SK-N-SH treated with all-trans-retinoic acid at 6 μM for 48 hours (cell line): Measurements from ENCODE around the gene EXOC4.

Experiments used
- CREB5 ChIP-seq: fragments of 250-450 bp; sonication (Bioruptor Pico); IDR thresholded peaks from 2 replicates; pipeline ENCODE4 v1.5.1; 2020; ENCODE audit warnings: low read depth, mild to moderate bottlenecking, moderate library complexity
- CSDC2 ChIP-seq: fragments of 250-450 bp; sonication (Bioruptor Pico); IDR thresholded peaks from 2 replicates; pipeline ENCODE4 v1.5.0; 2020; ENCODE audit warnings: mild to moderate bottlenecking, moderate library complexity
- ESRRG ChIP-seq: fragments of 250-450 bp; sonication (Bioruptor Pico); IDR thresholded peaks from 2 replicates; pipeline ENCODE4 v1.6.1; 2021; ENCODE audit warnings: mild to moderate bottlenecking
- GLIS3 ChIP-seq: fragments of 250-450 bp; sonication (Bioruptor Pico); IDR thresholded peaks from 2 replicates; pipeline ENCODE4 v1.5.0; 2020; ENCODE audit warnings: mild to moderate bottlenecking, moderate library complexity
- ISL1 ChIP-seq: fragments of 250-450 bp; sonication (Bioruptor Pico); IDR thresholded peaks from 2 replicates; pipeline ENCODE4 v2.1.2; 2022; ENCODE audit warnings: mild to moderate bottlenecking, moderate library complexity
- POU6F1 ChIP-seq: fragments of 250-450 bp; sonication (Bioruptor Pico); IDR thresholded peaks from 2 replicates; pipeline ENCODE4 v1.8.0; 2021; ENCODE audit warnings: low read depth, mild to moderate bottlenecking, moderate library complexity, borderline replicate concordance
- PPARA ChIP-seq: fragments of 250-450 bp; sonication (Bioruptor Pico); IDR thresholded peaks from 2 replicates; pipeline ENCODE4 v1.5.0; 2020; ENCODE audit warnings: mild to moderate bottlenecking, borderline replicate concordance
- SNAI2 ChIP-seq: fragments of 250-450 bp; sonication (Bioruptor Pico); IDR thresholded peaks from 2 replicates; pipeline ENCODE4 v1.5.0; 2020; ENCODE audit warnings: mild to moderate bottlenecking, moderate library complexity
- TCF4 ChIP-seq: fragments of 250-450 bp; sonication (Bioruptor Pico); IDR thresholded peaks from 2 replicates; pipeline ENCODE4 v1.8.0; 2021; ENCODE audit warnings: mild to moderate bottlenecking, moderate library complexity, borderline replicate concordance
- ZFP3 ChIP-seq: fragments of 250-450 bp; sonication (Bioruptor Pico); IDR thresholded peaks from 2 replicates; pipeline ENCODE4 v1.5.0; 2020; ENCODE audit warnings: mild to moderate bottlenecking, moderate library complexity

- no peak for TF ChIP-seq CREB5 (CRISPR knock-in tag)
- no peak for TF ChIP-seq SNAI2 (CRISPR knock-in tag)
- TF ChIP-seq ISL1 (CRISPR knock-in tag): 0 out of 2 replicates have a peak, but pooled peaks have one; percentile 7
- TF ChIP-seq GLIS3 (CRISPR knock-in tag): no peak
- TF ChIP-seq ZFP3: no peak
- no peak for TF ChIP-seq CSDC2 (CRISPR knock-in tag)
- no peak for TF ChIP-seq ESRRG (CRISPR knock-in tag)
- no peak for TF ChIP-seq POU6F1 (CRISPR knock-in tag)
- no peak for TF ChIP-seq PPARA (CRISPR knock-in tag)
- peak; percentile 68 for TF ChIP-seq TCF4 (CRISPR knock-in tag)
These were observed 520.7 kb downstream of the EXOC4 start for GRCh38 chr7:133773601-133774000.
